Smooth muscle cell (in vitro differentiated cells): Measurements from ENCODE around the gene SYF2. TPM values are rescaled to one million over a fixed set of nuclear protein-coding genes. Genes with fewer than 3 reads are reported as not detected.
"Not testable (repeated sequence)": the region's sequence is repeated elsewhere in the genome, so short reads cannot be mapped to it uniquely, and the experiment has no call there.

ENCODE experiments used
- DNase-seq: peaks from one replicate; lab custom pipeline; 2025; ENCODE audit not compliant: unreplicated experiment; lab: John Stamatoyannopoulos, UW
- H2AFZ ChIP-seq: fragments of 200-600 bp; sonication (generic); 2 replicates; pipeline ENCODE4 v1.6.0; 2016; ENCODE audit warnings: antibody characterized with exemption, low read depth, mild to moderate bottlenecking
- H3F3A ChIP-seq: fragments of 200-600 bp; sonication (generic); 2 replicates; pipeline ENCODE4 v1.6.0; 2017; ENCODE audit warnings: antibody characterized with exemption, low read depth
- H3K27ac ChIP-seq: fragments of 200-600 bp; sonication (generic); 2 replicates; pipeline ENCODE4 v1.5.1; 2016; ENCODE audit warnings: low read depth, mild to moderate bottlenecking
- H3K27me3 ChIP-seq: fragments of 200-600 bp; sonication (generic); 2 replicates; pipeline ENCODE4 v1.6.1; 2016; ENCODE audit warnings: low read depth, mild to moderate bottlenecking
- H3K36me3 ChIP-seq: fragments of 200-600 bp; sonication (generic); 2 replicates; pipeline ENCODE4 v1.5.1; 2016; ENCODE audit warnings: low read depth
- H3K4me1 ChIP-seq: fragments of 200-600 bp; sonication (generic); 2 replicates; pipeline ENCODE4 v1.5.1; 2016; ENCODE audit warnings: low read depth
- H3K4me2 ChIP-seq: fragments of 200-600 bp; sonication (generic); 2 replicates; pipeline ENCODE4 v1.6.0; 2016; ENCODE audit warnings: mild to moderate bottlenecking
- H3K4me3 ChIP-seq: fragments of 200-600 bp; sonication (generic); 2 replicates; pipeline ENCODE4 v1.5.1; 2016; ENCODE audit warnings: mild to moderate bottlenecking
- H3K79me2 ChIP-seq: fragments of 200-600 bp; sonication (generic); 2 replicates; pipeline ENCODE4 v1.6.0; 2016; ENCODE audit warnings: low read depth, mild to moderate bottlenecking
- H3K9ac ChIP-seq: fragments of 200-600 bp; sonication (generic); 2 replicates; pipeline ENCODE4 v1.6.0; 2016; ENCODE audit warnings: low read depth
- H3K9me3 ChIP-seq: fragments of 200-600 bp; sonication (generic); replicated peaks from 2 replicates; pipeline ENCODE4 v1.5.1; 2016; ENCODE audit warnings: low read depth
- H4K20me1 ChIP-seq: fragments of 200-600 bp; sonication (generic); 2 replicates; pipeline ENCODE4 v1.6.0; 2016; ENCODE audit warnings: low read depth
- CTCF ChIP-seq: fragments of 200-600 bp; sonication (generic); IDR thresholded peaks from 2 replicates; pipeline ENCODE4 v1.5.1; 2017; ENCODE audit warnings: borderline replicate concordance, mild to moderate bottlenecking, antibody characterized with exemption; ENCODE audit not compliant: insufficient read depth, poor library complexity, severe bottlenecking
- WGBS: methylation state at CpG from one replicate; pipeline ENCODE4 v1.1.7; 2016; ENCODE audit warnings: low lambda C conversion rate; 5-methylcytosine and 5-hydroxymethylcytosine counted together
- polyA plus RNA-seq: library from polyadenylated mRNA; unstranded; fragments of >200 nt; fragmentation: Nextera tagmentation; extraction: Ambion mirVana; gene quantifications from 2 replicates; pipeline ENCODE4 v1.2.1, GENCODE V29; 2016
- total RNA-seq: library from RNA; depleted of rRNA; stranded (reverse); fragments of >200 nt; gene quantifications from 2 replicates; pipeline ENCODE4 v1.2.3, GENCODE V29; 2014

The SYF2 gene
- total and polyA plus RNA-seq, 2 experiments from 2014 or later: 28.1 to 61.1 TPM

DNA sequence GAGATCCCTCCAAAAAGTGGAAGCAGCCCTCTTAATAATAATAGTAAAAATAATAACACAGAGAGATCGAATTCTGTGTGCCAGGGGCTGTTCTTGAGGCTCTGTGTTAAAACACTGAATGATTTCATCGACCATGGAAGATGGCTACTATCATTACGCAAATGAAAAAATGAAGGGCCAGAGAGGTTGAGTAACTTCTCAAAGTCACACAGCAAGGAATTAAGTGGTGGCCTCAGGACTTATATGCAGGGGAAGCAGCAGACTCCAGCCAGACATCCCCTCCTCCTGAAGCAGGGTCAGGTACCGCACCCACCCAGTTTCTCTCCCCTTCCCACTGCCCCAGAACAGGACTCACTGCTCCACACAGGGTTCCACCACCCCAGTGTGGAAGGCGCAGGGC is 40.1 kb downstream of the SYF2 start:
- Histone ChIP-seq H3K4me3 (no peak overlapping the region), H3K27me3 (no peaks in the 10 kb centered on the region), H3K79me2 (no peaks in the 10 kb centered on the region), H4K20me1 (no peaks in the 10 kb centered on the region), H3K36me3 (no peaks in the 10 kb centered on the region), H3F3A (no peaks in the 10 kb centered on the region), H3K9me3 (no peaks in the 10 kb centered on the region), H2AFZ (no peak overlapping the region), H3K4me2 (no peak overlapping the region), H3K9ac (no peak overlapping the region), H3K27ac (no peak overlapping the region), H3K4me1 (no peaks in the 10 kb centered on the region)
- no peak for DNase-seq
- no peak for TF ChIP-seq CTCF
- WGBS: 96% methylated on average over 5 of the region's 5 CpGs

GRCh38 chr1:25190260-25190659 is 42.0 kb downstream of the SYF2 start:
- 93% methylated on average over 2 of the region's 2 CpGs for WGBS
- Histone ChIP-seq H3K9ac (no peak overlapping the region), H3K36me3 (no peaks in the 10 kb centered on the region), H4K20me1 (no peaks in the 10 kb centered on the region), H3K4me1 (no peaks in the 10 kb centered on the region), H3F3A (no peaks in the 10 kb centered on the region), H3K27me3 (no peaks in the 10 kb centered on the region), H2AFZ (no peak overlapping the region), H3K9me3 (no peaks in the 10 kb centered on the region), H3K4me3 (no peak overlapping the region), H3K27ac (no peak overlapping the region), H3K79me2 (no peaks in the 10 kb centered on the region), H3K4me2 (no peak overlapping the region)
- TF ChIP-seq CTCF: no peak
- DNase-seq: no peak

GRCh38 chr1:25187904-25188303 is 44.4 kb downstream of the SYF2 start:
- H3K36me3 ChIP-seq, H3F3A ChIP-seq, H2AFZ ChIP-seq, H3K27ac ChIP-seq, DNase-seq, H3K4me2 ChIP-seq, H4K20me1 ChIP-seq, H3K9me3 ChIP-seq, H3K79me2 ChIP-seq, H3K27me3 ChIP-seq, H3K4me3 ChIP-seq, H3K9ac ChIP-seq, H3K4me1 ChIP-seq: not testable (repeated sequence)
- WGBS: 97% methylated on average over 3 of the region's 3 CpGs

DNA sequence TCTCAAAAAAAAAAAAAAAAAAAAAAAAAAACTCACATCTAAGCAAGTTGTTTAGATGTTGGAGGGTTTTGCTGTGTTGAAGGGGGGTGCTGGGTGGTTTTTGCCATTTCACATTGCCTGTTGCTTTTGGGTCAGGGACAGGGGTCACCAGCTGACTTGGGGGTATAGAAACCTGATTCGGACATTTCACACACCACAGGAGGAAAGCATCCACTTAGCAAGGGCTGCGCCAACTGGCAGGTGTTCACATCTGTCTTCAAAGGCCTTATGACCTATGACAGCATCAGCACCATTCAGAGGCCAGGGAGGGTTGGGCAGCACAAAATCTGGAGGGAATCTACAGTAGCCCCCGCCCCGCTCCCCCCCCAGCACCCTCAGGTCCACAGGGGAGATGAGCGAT is 45.2 kb downstream of the SYF2 start:
- H2AFZ ChIP-seq: no peak overlapping the region
- TF ChIP-seq CTCF: no peak

More for the DNA sequence above, 45.2 kb downstream of the SYF2 start:
- Histone ChIP-seq H3K4me2 (no peak overlapping the region), H3K9ac (no peak overlapping the region), H3K4me3 (no peak overlapping the region), H3K9me3 (no peaks in the 10 kb centered on the region), H3F3A (peaks cover 3% of the 10 kb centered on the region), H3K36me3 (no peaks in the 10 kb centered on the region), H4K20me1 (no peaks in the 10 kb centered on the region), H3K27me3 (no peaks in the 10 kb centered on the region), H3K27ac (no peak overlapping the region), H3K4me1 (no peaks in the 10 kb centered on the region), H3K79me2 (no peaks in the 10 kb centered on the region)
- WGBS: 93% methylated on average over 5 of the region's 5 CpGs
- no peak for DNase-seq
